ENCODE data around the gene TMEM81.

The TMEM81 gene

GRCh38 chr1:205065666-205066065 lies 18.6 kb downstream of the TMEM81 start:
- Histone ChIP-seq H3K9me3 (ENCODE audit: insufficient read depth, low read length) (no peaks in the 10 kb centered on the region), H4K20me1 (ENCODE audit: insufficient read depth, low read length) (no peaks in the 10 kb centered on the region), H3K4me2 (ENCODE audit: low read length) (no peak overlapping the region), H2AFZ (ENCODE audit: low read depth, low read length) (no peak overlapping the region), H3K36me3 (replicated peaks; ENCODE audit: low read depth, low read length) (no peaks in the 10 kb centered on the region), H3K79me2 (ENCODE audit: low read length) (no peaks in the 10 kb centered on the region), H3K27ac (ENCODE audit: low read length) (no peak overlapping the region), H3K9ac (ENCODE audit: low read length) (no peak overlapping the region), H3K4me1 (ENCODE audit: low read length) (peaks cover 13% of the 10 kb centered on the region), H3K27me3 (ENCODE audit: low read depth, low read length) (0 out of 2 replicates have a peak, but pooled peaks cover 3% of the 10 kb centered on the region), H3K4me3 (ENCODE audit: low read length) (no peak overlapping the region)
- TF ChIP-seq CTCF (IDR thresholded peaks at IDR 0.05; ENCODE audit: low read depth, low read length) (no peak), EZH2phosphoT487 (IDR thresholded peaks at IDR 0.05; ENCODE audit: low read depth) (no peak)

- Histone ChIP-seq H3K27me3 (ENCODE audit: low read depth, low read length) (0 out of 2 replicates have a peak, but pooled peaks cover 3% of the 10 kb centered on the region), H3K4me1 (ENCODE audit: low read length) (peaks cover 13% of the 10 kb centered on the region), H3K4me2 (ENCODE audit: low read length) (no peak overlapping the region), H3K9ac (ENCODE audit: low read length) (no peak overlapping the region), H3K79me2 (ENCODE audit: low read length) (no peaks in the 10 kb centered on the region), H3K4me3 (ENCODE audit: low read length) (no peak overlapping the region), H4K20me1 (ENCODE audit: insufficient read depth, low read length) (no peaks in the 10 kb centered on the region), H3K9me3 (ENCODE audit: insufficient read depth, low read length) (no peaks in the 10 kb centered on the region), H3K36me3 (replicated peaks; ENCODE audit: low read depth, low read length) (no peaks in the 10 kb centered on the region), H2AFZ (ENCODE audit: low read depth, low read length) (no peak overlapping the region), H3K27ac (ENCODE audit: low read length) (no peak overlapping the region)
- TF ChIP-seq CTCF (IDR thresholded peaks at IDR 0.05; ENCODE audit: low read depth, low read length) (no peak), EZH2phosphoT487 (IDR thresholded peaks at IDR 0.05; ENCODE audit: low read depth) (no peak)
Observed at GRCh38 chr1:205064741-205065316, 19.4 kb downstream of the TMEM81 start.

GRCh38 chr1:205064301-205064700 lies 20.0 kb downstream of the TMEM81 start:
- H3K79me2 ChIP-seq (ENCODE audit: low read length), result no peaks in the 10 kb centered on the region
- H3K27me3 ChIP-seq (ENCODE audit: low read depth, low read length), result 0 out of 2 replicates have a peak, but pooled peaks cover 3% of the 10 kb centered on the region
- H4K20me1 ChIP-seq (ENCODE audit: insufficient read depth, low read length), result no peaks in the 10 kb centered on the region

GRCh38 chr1:205062895-205063294 lies 21.4 kb downstream of the TMEM81 start:
- Histone ChIP-seq H3K79me2 (ENCODE audit: low read length) (no peaks in the 10 kb centered on the region), H3K27me3 (ENCODE audit: low read depth, low read length) (0 out of 2 replicates have a peak, but pooled peaks cover 3% of the 10 kb centered on the region), H3K4me1 (ENCODE audit: low read length) (peaks cover 13% of the 10 kb centered on the region), H3K4me2 (ENCODE audit: low read length) (no peak overlapping the region), H3K9ac (ENCODE audit: low read length) (no peak overlapping the region), H3K4me3 (ENCODE audit: low read length) (no peak overlapping the region), H3K36me3 (replicated peaks; ENCODE audit: low read depth, low read length) (no peaks in the 10 kb centered on the region), H2AFZ (ENCODE audit: low read depth, low read length) (no peak overlapping the region), H4K20me1 (ENCODE audit: insufficient read depth, low read length) (no peaks in the 10 kb centered on the region), H3K9me3 (ENCODE audit: insufficient read depth, low read length) (no peaks in the 10 kb centered on the region), H3K27ac (ENCODE audit: low read length) (no peak overlapping the region)
- no peak for TF ChIP-seq EZH2phosphoT487 (IDR thresholded peaks at IDR 0.05; ENCODE audit: low read depth)
- no peak for TF ChIP-seq CTCF (IDR thresholded peaks at IDR 0.05; ENCODE audit: low read depth, low read length)

More at GRCh38 chr1:205064301-205064700, 20.0 kb downstream of the TMEM81 start:
- Histone ChIP-seq H3K36me3 (replicated peaks; ENCODE audit: low read depth, low read length) (no peaks in the 10 kb centered on the region), H3K9me3 (ENCODE audit: insufficient read depth, low read length) (no peaks in the 10 kb centered on the region), H3K4me1 (ENCODE audit: low read length) (peaks cover 13% of the 10 kb centered on the region), H3K9ac (ENCODE audit: low read length) (no peak overlapping the region), H2AFZ (ENCODE audit: low read depth, low read length) (no peak overlapping the region), H3K27ac (ENCODE audit: low read length) (no peak overlapping the region), H3K4me2 (ENCODE audit: low read length) (no peak overlapping the region), H3K4me3 (ENCODE audit: low read length) (no peak overlapping the region)
- TF ChIP-seq EZH2phosphoT487 (IDR thresholded peaks at IDR 0.05; ENCODE audit: low read depth), result no peak
- TF ChIP-seq CTCF (IDR thresholded peaks at IDR 0.05; ENCODE audit: low read depth, low read length), result no peak

All from OCI-LY3 (cell line).